Stromal cell of bone marrow (primary cell): ENCODE results near the gene SPRED2.

Source experiments
- DNase-seq: peaks from one replicate; pipeline ENCODE4 v3.0.0-alpha.2; 2012; ENCODE audit warnings: low read depth

SPRED2 gene

GRCh38 chr2:65432227-65433190, at the start of gene SPRED2:
TSS of gene SPRED2 (minus strand) at chr2:65432599. CDS start at chr2:65431987, 612 bp downstream.
- DNase-seq = peak; percentile 96

GRCh38 chr2:65481961-65482360, 49.6 kb upstream of the SPRED2 start:
- DNase-seq = no peak

- no peak for DNase-seq
These were observed 47.1 kb upstream of the SPRED2 start for GRCh38 chr2:65479524-65479923.

- DNase-seq = no peak
These were observed 46.2 kb upstream of the SPRED2 start for GRCh38 chr2:65478498-65479135.

GRCh38 chr2:65477590-65477989, 45.2 kb upstream of the SPRED2 start:
- DNase-seq = no peak

GRCh38 chr2:65476778-65477177, 44.4 kb upstream of the SPRED2 start:
- no peak for DNase-seq

GRCh38 chr2:65475000-65475399, 42.6 kb upstream of the SPRED2 start:
- no peak for DNase-seq

- DNase-seq = no peak
These were observed 40.6 kb upstream of the SPRED2 start for GRCh38 chr2:65473045-65473444.

- DNase-seq = no peak
These were observed 39.0 kb upstream of the SPRED2 start for GRCh38 chr2:65471409-65471808.

GRCh38 chr2:65466551-65466950, 34.2 kb upstream of the SPRED2 start:
- no peak for DNase-seq

- DNase-seq = no peak
These were observed 33.5 kb upstream of the SPRED2 start for GRCh38 chr2:65465857-65466256.

GRCh38 chr2:65465124-65465523, 32.7 kb upstream of the SPRED2 start:
- DNase-seq = no peak

GRCh38 chr2:65464604-65465003, 32.2 kb upstream of the SPRED2 start:
- DNase-seq = no peak

- DNase-seq = peak; percentile 15
These were observed 26.6 kb upstream of the SPRED2 start for GRCh38 chr2:65458999-65459398.

- no peak for DNase-seq
These were observed 24.5 kb upstream of the SPRED2 start for GRCh38 chr2:65456886-65457285.

- DNase-seq = peak; percentile 73
These were observed 23.7 kb upstream of the SPRED2 start for GRCh38 chr2:65456064-65456463.

- DNase-seq = no peak
These were observed 21.5 kb upstream of the SPRED2 start for GRCh38 chr2:65453916-65454315.

- DNase-seq = no peak
These were observed 19.9 kb upstream of the SPRED2 start for GRCh38 chr2:65452150-65452895.

- DNase-seq = no peak
These were observed 18.4 kb upstream of the SPRED2 start for GRCh38 chr2:65450810-65451209.

GRCh38 chr2:65450393-65450792, 18.0 kb upstream of the SPRED2 start:
- no peak for DNase-seq

GRCh38 chr2:65443509-65444186, 11.2 kb upstream of the SPRED2 start:
- no peak for DNase-seq

GRCh38 chr2:65442420-65443020, 10.1 kb upstream of the SPRED2 start:
- DNase-seq = no peak
